CD4-positive, alpha-beta T cell treated with Interleukin-21 for 1 hour (primary cell): ENCODE results near the gene PIEZO2.
A peak's percentile ranks its signal among the peaks of the same experiment; 100 is the strongest.
"Not testable (repeated sequence)": the region's sequence is repeated elsewhere in the genome, so short reads cannot be mapped to it uniquely, and the experiment has no call there.

Experiments
- DNase-seq: peaks from one replicate; pipeline ENCODE4 v3.0.0-alpha.2; 2020

PIEZO2 gene

DNA sequence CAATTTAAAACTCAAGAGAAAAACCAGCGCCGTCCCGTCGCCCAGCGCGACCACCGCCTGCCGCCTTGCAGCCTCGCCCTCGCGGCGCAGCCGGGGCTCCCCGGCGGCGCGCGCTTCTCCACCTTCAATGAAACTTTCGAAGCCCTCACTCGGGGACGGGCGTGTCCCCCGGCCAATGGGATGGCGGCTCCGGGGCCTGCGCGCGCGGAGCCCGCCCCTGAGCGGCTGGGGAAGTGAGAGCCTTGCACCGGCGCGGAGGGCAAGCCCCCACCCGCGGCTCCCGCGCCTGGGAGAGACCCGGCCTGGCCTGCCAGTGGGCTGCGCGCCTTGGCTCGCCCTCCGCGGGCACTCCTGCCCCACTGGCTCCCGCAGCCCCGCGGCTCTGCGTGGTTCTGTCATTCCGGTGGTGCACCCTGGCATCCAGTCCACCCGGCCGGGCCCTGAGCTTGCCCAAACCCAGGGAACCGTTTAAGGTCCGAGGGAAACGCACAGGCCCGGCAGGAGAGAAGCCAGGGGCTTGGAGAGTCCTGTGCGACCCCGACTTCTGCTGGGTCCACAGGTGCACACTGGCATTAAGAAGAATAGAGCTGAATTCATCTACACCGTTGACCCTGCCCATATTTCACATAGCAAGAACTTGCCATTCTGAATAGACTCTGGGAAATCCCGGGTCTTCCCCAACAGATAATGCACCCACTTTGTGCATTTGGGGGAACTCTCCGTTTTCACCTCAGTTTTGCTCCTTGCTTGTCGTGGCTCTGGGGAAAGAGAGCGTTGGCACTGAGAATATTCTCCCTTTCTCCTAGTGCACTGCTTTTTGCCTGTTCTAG, at the start of gene PIEZO2:
Gene PIEZO2, minus strand, starts transcription at position 129 of the 830 bp plus-strand sequence. CDS start 981 bp downstream, outside the sequence.
- peak; percentile 2 for DNase-seq

DNA sequence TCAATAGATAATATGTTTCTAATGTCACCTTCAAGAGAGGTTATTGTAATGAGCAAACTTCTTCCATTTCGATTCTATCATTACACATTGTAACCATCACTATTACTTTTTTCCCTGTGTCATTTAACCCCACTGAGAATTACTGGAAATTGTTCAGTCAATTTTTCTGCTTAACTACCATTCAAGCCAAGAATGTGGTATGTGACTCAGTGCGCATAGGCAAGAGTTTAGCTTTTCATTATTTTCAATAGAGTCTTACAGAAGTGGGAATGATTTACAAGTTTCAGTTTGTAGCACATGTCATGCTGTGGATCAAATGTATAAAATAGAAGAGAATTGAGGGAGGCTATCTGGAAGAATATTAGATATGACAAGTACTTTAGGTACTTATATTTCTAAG, 34.3 kb upstream of the PIEZO2 start:
- no peak for DNase-seq

DNA sequence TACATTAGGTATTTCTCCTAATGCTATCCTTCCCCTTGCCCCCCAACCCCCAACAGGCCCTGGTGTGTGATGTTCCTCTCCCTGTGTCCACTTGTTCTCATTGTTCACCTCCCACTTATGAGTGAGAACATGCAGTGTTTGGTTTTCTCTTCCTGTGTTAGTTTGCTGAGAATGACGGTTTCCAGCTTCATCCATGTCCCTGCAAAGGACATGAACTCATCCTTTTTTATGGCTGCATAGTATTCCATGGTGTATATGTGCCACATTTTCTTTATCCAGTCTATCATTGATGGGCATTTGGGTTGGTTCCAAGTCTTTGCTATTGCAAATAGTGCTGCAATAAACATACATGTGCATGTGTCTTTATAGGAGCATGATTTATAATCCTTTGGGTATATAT, 32.3 kb upstream of the PIEZO2 start:
- DNase-seq = not testable (repeated sequence)

DNA sequence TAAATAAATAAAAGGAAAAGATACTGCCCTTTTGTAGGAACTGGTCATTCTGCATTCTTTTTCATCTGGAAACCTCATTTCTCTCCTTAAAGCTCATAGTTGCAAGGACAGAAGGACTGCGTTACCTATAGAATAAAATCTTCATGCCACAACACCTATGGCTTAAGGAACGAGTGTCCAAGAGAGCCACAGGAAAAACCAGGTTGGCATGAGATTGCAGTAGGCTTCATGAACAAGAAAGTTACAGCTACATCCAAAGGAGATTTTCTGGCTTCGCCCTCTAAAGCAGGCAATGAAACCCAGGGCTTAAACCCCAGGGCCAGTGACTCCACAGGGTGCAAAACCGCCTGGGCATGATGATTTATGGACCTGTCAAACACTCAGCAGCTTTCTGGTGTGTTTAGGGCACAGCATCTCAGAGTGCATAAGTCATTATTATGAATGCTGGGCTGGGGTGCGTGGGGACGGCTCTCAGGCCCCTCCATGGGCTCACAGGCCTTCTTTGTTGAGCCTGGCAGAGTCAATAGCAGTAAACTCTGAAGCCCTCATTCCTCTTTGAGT, 30.7 kb upstream of the PIEZO2 start:
- no peak for DNase-seq

DNA sequence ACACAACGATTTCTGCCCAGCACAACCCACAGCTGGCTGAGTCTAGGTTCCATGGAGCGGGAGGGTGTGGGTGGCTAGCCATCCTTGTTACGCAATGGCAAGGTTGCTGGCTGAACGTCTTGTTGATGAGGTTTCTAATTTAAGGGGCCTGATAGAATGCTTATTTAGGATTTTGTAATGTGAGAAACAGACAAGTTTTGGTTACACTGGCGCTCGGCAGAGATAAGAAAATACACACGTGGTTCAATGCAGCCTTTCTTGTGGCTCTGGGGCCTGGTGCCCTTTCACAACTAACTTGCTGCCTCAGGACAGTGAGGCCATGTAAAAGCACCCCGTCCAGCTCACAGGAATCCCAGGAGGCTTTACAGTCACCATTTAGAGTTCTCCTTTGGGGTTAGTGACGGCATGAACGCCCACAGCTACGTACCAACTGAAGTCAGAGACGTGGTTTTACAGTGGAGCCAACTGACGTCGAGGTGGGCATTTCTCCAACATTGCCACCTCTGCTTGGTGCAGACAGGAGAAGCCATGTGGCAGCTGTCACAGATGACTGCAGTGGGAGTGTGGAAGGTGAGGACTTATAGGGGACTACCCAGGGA, 29.7 kb upstream of the PIEZO2 start:
- no peak for DNase-seq

DNA sequence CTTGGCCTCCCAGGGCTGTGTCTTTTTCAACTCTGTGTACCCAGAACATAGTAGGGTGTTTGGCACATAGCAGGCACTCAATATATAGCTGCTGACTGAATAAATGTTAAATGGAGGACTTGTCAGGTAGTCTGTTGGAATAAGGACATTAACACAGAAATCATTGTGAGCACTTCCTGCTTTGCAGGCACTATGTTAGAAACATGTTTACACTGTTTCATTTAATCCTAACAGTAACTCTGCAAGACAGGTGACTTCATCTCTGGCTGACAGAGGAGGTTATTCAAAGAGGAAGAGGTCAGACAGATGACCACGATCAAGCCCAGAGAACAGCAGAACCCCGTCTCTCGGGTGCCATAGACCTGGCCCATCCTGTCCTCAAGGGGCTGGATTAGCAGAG, 28.0 kb upstream of the PIEZO2 start:
- DNase-seq = no peak

DNA sequence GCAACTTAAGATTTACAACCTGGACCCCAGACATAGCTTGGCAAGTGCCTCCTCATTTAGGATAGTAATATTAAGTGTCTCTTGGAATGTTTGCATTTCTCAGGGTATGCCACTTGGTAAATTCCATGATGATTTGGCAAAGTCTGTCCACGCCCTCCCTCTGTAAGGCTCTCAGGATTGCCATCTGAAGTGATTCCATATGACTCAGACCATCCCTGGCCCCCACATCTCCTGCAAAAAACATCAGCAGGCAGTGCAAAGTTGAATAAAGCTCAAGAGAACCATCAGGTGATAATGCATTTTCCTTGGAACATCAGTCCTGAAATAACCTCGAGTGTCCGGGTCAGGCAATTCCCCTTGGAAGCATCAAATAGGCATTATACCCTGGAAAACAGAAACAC, 27.1 kb upstream of the PIEZO2 start:
- no peak for DNase-seq

DNA sequence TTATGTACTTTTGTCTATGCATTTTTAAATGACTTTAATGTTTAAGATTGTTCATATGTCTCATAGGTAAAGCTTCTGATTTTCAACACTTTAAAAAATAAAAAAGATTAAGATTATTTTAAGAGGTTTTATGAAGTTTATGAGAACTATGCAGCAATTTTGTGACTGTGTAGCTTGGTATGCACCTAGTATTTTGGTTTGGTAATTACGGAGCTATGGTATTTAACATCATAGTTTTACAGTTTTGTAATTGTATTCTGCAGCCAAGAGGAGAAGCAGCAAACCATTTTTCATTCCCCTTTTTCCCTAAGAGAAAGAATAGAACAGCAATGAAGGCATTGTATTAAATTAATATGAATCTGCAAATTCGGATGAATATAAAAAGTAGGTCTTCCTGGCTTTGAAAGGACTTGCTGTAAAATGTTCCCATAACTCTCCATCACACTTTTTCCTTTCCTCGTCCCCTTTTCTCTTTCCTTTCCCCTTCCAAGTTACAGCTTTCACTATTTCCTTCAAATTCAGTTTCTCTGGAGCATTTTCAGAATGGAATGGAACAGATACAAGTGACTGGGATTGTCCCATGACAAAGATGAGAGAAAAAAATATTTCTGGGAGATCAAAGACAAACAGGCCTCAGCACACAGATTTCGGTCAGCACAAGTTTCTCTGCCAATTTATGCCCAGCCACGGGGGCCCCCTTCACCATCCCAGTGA, 26.1 kb upstream of the PIEZO2 start:
- no peak for DNase-seq

DNA sequence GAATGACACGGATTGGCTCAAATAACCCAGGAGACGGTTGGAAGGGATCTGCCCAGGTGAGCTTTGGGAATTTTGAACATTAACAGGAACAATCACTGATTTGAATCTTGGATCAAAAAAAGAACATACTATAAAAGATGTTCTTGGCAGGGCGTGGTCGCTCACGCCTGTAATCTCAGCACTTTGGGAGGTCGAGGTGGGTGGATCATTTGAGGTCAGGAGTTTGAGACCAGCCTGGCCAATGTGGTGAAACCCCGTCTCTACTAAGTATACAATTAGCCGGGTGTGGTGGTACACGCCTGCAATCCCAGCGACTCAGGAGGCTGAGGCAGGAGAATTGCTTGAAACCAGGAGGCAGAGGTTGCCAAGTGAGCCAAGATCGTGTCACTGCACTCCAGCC, 24.8 kb upstream of the PIEZO2 start:
- DNase-seq = not testable (repeated sequence)

DNA sequence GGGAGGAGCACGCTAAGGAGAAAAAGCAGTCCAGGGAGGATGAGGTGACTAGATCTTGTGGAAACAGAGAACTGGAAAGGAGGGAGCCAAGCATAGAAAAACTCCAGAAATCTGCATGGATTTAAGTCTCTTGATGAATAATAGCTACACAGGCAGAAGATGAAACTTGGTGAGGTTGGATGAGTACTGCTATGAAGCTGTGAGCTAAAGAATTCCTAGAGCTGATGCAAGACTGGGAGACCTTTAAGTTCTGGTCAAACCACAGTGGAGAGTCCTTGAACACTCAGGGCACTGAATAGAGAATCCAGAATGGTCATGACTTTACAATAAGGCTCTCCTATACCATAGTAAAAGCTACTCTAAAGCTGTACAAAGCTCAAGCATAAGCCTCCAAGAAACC, 18.4 kb upstream of the PIEZO2 start:
- no peak for DNase-seq

DNA sequence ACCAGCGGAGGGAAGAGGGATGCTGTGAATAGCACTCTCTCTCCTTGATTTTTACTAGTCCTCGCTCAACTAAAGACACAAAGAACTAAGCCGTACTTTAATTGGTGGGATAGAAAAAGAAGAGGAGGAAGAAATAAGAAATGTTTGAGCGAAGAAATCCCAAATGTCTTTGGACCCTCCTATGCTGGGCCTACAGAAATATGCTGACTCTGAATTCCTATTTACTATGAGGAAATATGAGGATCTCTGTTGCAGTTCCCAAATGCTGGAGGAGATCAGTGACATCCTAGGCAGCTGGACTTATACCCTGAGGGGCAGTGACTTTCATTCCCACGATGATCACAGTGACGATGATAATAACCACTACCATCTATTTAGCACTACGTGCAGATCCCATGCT, 16.6 kb upstream of the PIEZO2 start:
- DNase-seq = no peak

DNA sequence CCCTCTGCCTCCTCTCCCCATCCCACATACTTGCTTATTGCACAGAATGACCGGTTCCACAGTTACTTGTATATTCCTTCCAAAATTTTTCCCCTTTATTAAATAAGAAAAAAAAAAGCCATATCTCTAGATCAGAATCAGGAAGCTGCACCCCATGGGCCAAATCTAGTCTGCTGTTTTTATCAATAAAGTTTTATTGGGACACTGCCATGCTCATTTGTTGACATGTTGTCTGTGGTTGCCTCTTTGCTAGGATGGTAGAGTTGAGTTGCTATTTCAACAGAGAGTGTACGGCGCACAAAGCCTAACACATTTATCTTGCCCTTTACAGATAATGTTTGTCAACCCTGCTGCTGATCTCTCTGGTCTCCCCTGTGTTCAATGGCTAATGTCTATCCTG, 15.8 kb upstream of the PIEZO2 start:
- no peak for DNase-seq

DNA sequence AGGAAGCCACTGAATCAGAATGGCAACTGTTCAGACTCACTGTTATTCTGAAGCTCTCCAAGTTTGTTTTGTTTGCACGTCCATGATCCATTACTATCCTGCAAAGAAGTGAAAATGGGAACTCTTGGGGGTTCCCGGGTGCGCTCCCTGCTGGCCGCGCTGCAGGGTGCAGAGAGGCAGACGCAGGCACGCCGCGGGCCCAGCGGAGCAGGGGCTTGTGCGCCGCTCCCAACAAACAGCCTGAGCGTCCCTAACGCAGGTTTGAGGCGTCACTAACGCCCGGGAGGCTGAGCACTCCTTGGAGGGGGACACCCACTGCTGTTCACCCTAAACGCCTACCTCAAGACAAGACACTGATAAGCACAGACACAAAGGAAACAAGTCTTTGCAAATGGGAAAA, 14.3 kb upstream of the PIEZO2 start:
- DNase-seq = no peak

DNA sequence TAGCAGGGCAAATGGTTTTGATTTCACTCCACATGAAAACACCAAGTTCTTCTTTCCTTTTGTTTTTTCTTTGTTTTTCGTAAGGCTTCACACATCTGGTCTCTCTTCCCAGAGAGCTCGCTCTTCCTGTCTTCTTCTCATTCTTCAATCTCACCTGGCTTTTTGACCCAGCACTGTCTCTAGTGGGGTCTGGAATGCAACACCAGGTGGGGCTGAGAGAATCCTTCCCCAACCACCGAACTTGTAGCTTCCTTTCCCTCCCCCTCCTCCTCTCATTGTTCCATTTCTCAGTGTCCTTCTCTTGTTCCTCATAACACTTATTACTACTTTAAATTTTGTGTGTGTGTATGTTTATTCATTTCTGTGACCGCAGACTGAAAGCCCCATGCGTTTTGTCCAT, 13.5 kb upstream of the PIEZO2 start:
- no peak for DNase-seq

DNA sequence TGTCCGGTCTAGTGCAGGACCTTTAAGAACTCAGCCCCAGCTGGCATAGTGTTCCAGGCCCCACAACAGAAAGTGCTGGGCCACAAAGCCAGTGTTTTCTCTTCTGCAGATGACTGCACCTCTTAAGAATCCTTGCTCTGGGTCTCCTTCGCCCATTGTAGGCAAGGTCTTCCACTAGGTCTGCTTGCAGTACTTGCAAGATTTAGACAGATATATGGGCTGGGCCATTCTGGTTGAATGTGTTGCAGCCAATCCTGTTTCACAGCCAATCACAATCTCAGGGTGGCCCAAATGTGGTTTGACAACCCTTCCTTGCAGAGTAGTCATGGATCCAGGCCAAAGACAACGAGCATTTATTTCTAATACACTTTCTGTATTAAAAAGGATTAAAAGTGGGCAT, 13.1 kb upstream of the PIEZO2 start:
- DNase-seq = no peak

DNA sequence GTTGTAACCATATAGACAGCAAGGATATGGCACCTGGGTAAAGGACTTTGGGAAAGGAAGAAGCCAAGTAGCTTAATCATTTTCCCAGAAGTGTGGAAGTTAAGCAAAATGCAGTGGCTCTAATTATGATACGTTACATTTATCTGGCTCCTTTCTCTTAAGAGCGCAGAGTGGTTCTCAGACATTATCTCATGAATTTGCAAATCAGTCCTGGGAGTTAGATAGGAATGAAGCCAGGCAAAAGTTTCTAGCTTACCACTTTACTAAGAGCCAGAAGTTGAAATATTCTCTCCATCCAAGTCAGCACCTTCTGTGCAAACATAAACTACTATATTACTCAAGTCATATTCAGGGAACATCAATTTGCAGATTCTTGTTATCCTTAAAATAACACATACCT, 10.9 kb upstream of the PIEZO2 start:
- DNase-seq = no peak

DNA sequence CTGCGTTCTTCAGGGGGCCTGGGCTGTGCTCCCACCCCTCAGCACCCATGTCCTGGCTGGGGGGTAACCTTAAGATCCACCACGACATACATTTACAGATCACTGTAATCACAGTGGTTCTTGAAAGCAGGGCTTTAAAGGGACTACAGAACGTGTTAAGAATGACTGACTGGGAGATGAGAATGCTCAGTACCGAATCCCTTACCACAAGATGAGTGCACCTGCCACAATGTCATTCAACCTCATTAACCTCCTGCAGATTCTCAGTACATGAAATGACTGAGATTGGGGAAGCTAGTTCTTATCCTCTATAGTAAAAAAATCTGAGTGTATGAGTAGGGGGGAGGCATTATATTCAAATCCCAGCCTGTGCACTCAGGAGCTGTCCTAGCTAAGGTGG, 10.5 kb upstream of the PIEZO2 start:
- DNase-seq = no peak

DNA sequence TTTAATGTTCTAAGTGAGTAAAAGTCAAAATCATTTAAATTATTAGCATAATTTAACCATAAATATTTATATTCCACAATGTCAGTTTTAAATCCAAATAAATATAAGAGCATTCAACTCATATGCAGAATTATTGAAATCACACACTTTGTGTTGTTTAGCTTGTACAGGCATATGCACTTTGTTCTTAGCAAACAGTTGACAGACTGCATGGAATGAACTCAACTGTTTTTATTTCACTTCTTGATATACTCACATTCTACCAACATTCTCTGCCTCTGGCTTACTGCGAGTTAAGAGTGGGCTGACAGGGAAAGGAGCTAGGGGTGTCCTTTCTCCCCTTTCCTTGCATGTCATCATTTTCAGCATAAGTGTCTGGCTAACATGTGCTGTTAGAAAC, 7.6 kb upstream of the PIEZO2 start:
- no peak for DNase-seq

DNA sequence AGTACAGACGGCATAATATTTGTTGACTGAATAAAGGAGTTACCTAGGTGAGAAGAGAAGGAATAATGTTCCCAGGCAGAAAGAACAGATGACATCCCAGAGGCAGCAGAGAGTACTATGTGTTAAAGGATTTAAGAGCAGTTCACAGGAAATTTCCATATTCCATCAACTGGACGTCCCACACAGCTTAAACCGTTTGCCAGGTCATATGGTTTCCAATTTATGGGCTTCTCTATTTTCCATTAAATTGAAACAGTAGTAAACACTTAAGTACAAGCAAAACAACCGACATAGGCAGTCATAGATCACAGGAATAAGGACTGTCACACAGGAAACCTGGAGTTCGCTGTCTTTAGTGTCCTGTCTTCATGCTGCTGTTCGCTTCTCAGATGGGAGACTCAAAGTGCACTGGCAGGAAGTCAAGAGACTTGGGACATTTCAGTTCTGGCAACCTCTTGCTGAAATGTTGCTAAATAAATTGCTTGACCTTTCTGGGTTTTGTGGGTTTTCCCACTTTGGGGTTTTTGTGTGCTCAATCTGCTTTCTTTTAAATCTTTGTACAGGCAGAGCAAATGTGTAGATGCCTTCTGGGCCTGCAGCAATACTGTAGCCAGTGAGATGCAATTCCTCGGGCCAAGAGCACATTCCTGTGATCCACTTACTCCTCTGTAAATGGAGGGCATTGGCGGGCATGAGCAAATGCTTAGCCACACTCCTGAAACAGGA, 5.8 kb upstream of the PIEZO2 start:
- DNase-seq = no peak

DNA sequence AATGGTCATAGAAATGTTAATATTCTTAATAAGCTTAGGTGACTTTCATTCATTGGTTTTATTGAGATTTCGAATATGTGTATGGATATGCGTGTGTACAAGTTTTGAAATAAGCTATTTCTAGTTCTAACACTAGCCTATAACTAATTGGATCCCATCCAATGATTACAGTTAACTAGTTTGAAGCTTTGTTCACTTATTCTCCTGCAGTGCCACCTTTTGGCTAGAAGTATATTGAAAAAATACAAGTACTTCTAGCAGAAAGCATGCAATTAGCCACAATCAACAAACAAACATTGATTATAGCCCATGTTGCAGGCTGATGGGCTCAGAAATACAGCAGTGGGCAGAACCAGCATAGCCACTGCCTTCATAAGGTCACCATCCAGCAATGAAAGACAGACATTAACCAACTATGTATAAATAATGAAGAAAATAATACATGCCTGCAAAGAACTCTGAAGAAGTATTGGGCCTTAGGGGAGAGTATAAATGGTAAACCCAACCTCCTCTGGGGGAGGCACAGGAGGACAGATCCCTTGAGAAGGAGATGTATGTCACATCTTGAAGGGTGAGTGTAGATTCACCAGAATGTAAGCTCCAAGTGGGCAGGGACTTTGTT, 5.1 kb upstream of the PIEZO2 start:
- peak; percentile 6 for DNase-seq

DNA sequence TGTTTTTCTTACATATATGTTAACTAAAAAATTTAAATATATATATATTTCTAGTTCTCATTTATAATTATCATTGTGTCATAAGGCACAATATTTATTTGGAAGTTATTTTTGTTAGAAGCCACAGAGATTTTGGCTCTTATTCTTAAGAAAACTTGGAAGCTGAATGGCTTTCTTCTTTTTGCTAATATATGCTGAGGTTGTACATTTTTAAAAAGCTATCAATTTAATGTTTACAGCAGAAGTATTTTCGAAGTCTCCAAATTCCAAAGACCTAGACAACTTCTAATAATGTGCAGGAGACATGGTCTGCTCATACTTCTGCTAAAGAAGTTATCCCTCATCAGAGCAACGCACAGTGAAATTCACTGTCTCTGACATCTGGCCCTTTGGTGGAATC, 3.7 kb upstream of the PIEZO2 start:
- DNase-seq = no peak

DNA sequence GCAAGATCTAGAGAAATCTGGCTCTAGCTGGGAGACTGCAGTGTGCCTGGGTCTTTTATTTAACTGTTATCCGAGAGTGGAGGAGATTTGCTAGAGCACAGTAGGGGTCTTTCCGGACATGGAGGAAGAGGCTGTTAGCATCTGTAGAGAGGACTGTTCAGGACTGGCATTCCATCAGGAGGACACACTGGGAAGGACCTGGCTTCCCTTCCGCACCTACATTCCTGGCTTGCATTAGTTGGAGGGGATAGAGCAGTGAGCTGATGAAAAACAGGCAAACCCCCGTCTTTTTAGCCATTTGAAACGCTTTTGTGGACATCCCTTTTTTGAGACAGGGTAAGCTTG, 874 bp upstream of the PIEZO2 start:
- DNase-seq = no peak
